Adrenal gland (tissue), 12 donors: ENCODE results near the gene PREB. TPM values are rescaled to one million over a fixed set of nuclear protein-coding genes. Genes with fewer than 3 reads are reported as not detected.

Experiments
- DNase-seq, 7 donors: peaks; one replicate each; pipeline ENCODE4 v3.0.0-alpha.2; 2019 to 2020
- H3K27ac ChIP-seq, 5 donors: fragments of 200-600 bp; sonication (generic) in 4 of 5; 1 replicate in 3 of 5; 2 replicates in 2 of 5; pipeline versions ENCODE4 v1.5.1 to v1.8.0; 2016 to 2020; ENCODE audit warnings: mild to moderate bottlenecking in 1 of 5
- H3K27me3 ChIP-seq: fragments of 200-600 bp; 2 replicates; pipeline ENCODE4 v1.8.0; 2021
- H3K36me3 ChIP-seq, 2 donors: fragments of 200-600 bp; replicated peaks in 1 of 2; 1 replicate in 1 of 2; 2 replicates in 1 of 2; pipeline versions ENCODE4 v1.5.1 to v1.8.0; 2018 to 2022
- H3K4me1 ChIP-seq, 2 donors: fragments of 200-600 bp; replicated peaks in 1 of 2; 1 replicate in 1 of 2; 2 replicates in 1 of 2; pipeline versions ENCODE4 v1.5.1 to v1.8.0; 2018 to 2021
- H3K4me3 ChIP-seq, 4 donors: fragments of 200-600 bp; sonication (generic) in 3 of 4; one replicate each; pipeline ENCODE4 v1.5.1; 2016 to 2018
- H3K9me3 ChIP-seq, 3 donors: fragments of 200-600 bp; sonication (generic) in 1 of 3; replicated peaks in 1 of 3; 1 replicate in 2 of 3; 2 replicates in 1 of 3; pipeline versions ENCODE4 v1.5.1 to v1.8.0; 2016 to 2021
- CTCF ChIP-seq, 6 experiments: fragments of 450-650 bp in 4 of 6; fragments of 200-600 bp in 2 of 6; sonication (generic) in 1 of 6; IDR thresholded peaks; 1 replicate in 5 of 6; 2 replicates in 1 of 6; pipeline versions ENCODE4 v1.5.1 to v1.8.0; 2016 to 2021; ENCODE audit warnings: antibody characterized with exemption in 6 of 6, mild to moderate bottlenecking in 2 of 6, moderate library complexity in 1 of 6
- POLR2A ChIP-seq, 2 donors: fragments of 450-650 bp; IDR thresholded peaks; one replicate each; pipeline ENCODE4 v1.6.1; 2017; ENCODE audit warnings: antibody characterized with exemption in 2 of 2, mild to moderate bottlenecking in 2 of 2, moderate library complexity in 1 of 2
- WGBS, 4 donors: extraction: QIAGEN DNeasy Blood & Tissue Kit in 2 of 4; methylation state at CpG; one replicate each; pipeline versions ENCODE4 v1.1.5 to v1.1.7; 2013 to 2017; 5-methylcytosine and 5-hydroxymethylcytosine counted together
- intact Hi-C, 2 donors: fragments of 100-400 bp; cut with DNase I; formaldehyde crosslinking; loops; one replicate each; pipeline versions ENCODE4 v1.14.1 to v1.15.0; 2022 to 2023
- polyA plus RNA-seq, 3 donors: library from polyadenylated mRNA; stranded (reverse); fragments of 200-250 nt in 2 of 3; fragments of 350-450 nt in 1 of 3; fragmentation: Illumina TruSeq in 1 of 3; extraction: RNeasy Lipid Tissue Mini Kit (QIAGEN cat#74804) in 1 of 3; gene quantifications; one replicate each; pipeline ENCODE4 v1.2.3, GENCODE V29; 2013 to 2014
- total RNA-seq, 9 donors: library from RNA; depleted of rRNA in 4 of 9; stranded (reverse); fragments of >200 nt in 4 of 9; fragments of 120-200 nt in 1 of 9; fragmentation: NEBNext Ultra II Directional in 1 of 9; extraction: Animal tissue kit (Norgen Biotek cat#: 25700) in 1 of 9; gene quantifications; one replicate each; pipeline versions ENCODE4 v1.1.0 to v1.2.4, GENCODE V29; 2013 to 2023
- donor health status: healthy with polysubstance abuse.
- donor health status: Bipolar disorder and iron deficiency.
- donor health status: DM: yes; HTN: yes; CAD: no.
- donor health status: DM: no; HTN: no; CAD: no.
- donor health status: DM: no; HTN: no; CAD: no.
- donor health status: DM: yes; HTN: yes; CAD: no.

PREB gene
- total and polyA plus RNA-seq, 12 donors: 44.1 to 91.5 (median 66.2) TPM

- Histone ChIP-seq H3K36me3 (no peaks in the 10 kb centered on the region), H3K4me3 (no peak overlapping the region), H3K27ac (no peak overlapping the region), H3K9me3 (no peaks in the 10 kb centered on the region), H3K4me1 (no peaks in the 10 kb centered on the region), H3K27me3 (peaks cover 4% of the 10 kb centered on the region)
- TF ChIP-seq POLR2A (IDR thresholded peaks at IDR 0.05) (no peak), CTCF (IDR thresholded peaks at IDR 0.05) (no peak)
- no peak for DNase-seq
- 77 to 90% (median 83%) methylated on average over 3 of the region's 3 CpGs for WGBS, 4 donors
- intact Hi-C loops: no loop called here
Observed at GRCh38 chr2:27109083-27109482, 25.4 kb downstream of the PREB start.

GRCh38 chr2:27108221-27108620 is 26.2 kb downstream of the PREB start:
- peaks cover 4% of the 10 kb centered on the region for H3K27me3 ChIP-seq
- intact Hi-C loops: no loop called here

GRCh38 chr2:27105981-27106380 is 28.5 kb downstream of the PREB start:
- intact Hi-C loops: no loop called here
- Histone ChIP-seq H3K27ac (no peak overlapping the region), H3K4me3 (no peak overlapping the region), H3K9me3 (no peaks in the 10 kb centered on the region), H3K4me1 (no peaks in the 10 kb centered on the region), H3K36me3 (no peaks in the 10 kb centered on the region), H3K27me3 (peaks cover 4% of the 10 kb centered on the region)
- TF ChIP-seq CTCF (IDR thresholded peaks at IDR 0.05): no peak
- TF ChIP-seq POLR2A (IDR thresholded peaks at IDR 0.05): no peak
- 52 to 71% (median 64%) methylated on average over 3 of the region's 3 CpGs for WGBS, 4 donors
- no peak for DNase-seq

More at GRCh38 chr2:27108221-27108620, 26.2 kb downstream of the PREB start:
- WGBS, 4 donors: 62 to 75% (median 72%) methylated on average over 2 of the region's 2 CpGs
- Histone ChIP-seq H3K4me3 (no peak overlapping the region), H3K4me1 (no peaks in the 10 kb centered on the region), H3K36me3 (no peaks in the 10 kb centered on the region), H3K27ac (no peak overlapping the region), H3K9me3 (no peaks in the 10 kb centered on the region)
- no peak for DNase-seq
- no peak for TF ChIP-seq POLR2A (IDR thresholded peaks at IDR 0.05)
- no peak for TF ChIP-seq CTCF (IDR thresholded peaks at IDR 0.05)

- Histone ChIP-seq H3K27me3 (peaks cover 4% of the 10 kb centered on the region), H3K4me3 (no peak overlapping the region), H3K9me3 (no peaks in the 10 kb centered on the region), H3K4me1 (no peaks in the 10 kb centered on the region), H3K36me3 (no peaks in the 10 kb centered on the region), H3K27ac (no peak overlapping the region)
- 82 to 89% (median 86%) methylated on average over 2 to 5 of the region's 5 CpGs for WGBS, 4 donors
- no peak for TF ChIP-seq CTCF (IDR thresholded peaks at IDR 0.05)
- no peak for TF ChIP-seq POLR2A (IDR thresholded peaks at IDR 0.05)
- intact Hi-C loops: loop anchor here in 1 of 2 donors (5.0 kb wide), 1 partner anchor 90 kb away; no protein-coding TSS in a partner anchor
- no peak for DNase-seq
Observed at GRCh38 chr2:27102329-27102728, 32.1 kb downstream of the PREB start.
